Measurements from ENCODE around the gene UBA3.

The UBA3 gene

GRCh38 chr3:69009559-69010410 is 70.4 kb downstream of the UBA3 start:
- DNase-seq: no peak

DNA sequence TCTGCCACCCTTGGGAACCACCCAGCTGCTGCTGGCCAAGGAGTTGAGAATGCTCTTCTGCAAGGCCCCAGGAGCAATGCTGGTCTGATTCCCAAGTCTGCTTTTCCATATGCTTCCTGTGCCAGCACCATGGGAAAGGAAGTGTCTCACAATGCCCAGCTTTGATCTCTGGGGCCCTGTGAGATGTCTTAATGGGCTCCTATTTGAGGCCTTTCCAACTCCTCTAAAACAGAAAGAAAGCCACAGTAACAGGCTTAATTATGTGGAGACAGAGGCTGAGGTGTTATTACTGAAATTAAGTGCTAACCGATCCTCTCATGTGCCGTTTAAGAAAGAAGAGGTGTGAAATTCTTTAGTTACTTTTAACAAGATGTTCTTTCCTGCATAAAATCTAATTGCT is 71.2 kb downstream of the UBA3 start:
- no peak for DNase-seq

DNA sequence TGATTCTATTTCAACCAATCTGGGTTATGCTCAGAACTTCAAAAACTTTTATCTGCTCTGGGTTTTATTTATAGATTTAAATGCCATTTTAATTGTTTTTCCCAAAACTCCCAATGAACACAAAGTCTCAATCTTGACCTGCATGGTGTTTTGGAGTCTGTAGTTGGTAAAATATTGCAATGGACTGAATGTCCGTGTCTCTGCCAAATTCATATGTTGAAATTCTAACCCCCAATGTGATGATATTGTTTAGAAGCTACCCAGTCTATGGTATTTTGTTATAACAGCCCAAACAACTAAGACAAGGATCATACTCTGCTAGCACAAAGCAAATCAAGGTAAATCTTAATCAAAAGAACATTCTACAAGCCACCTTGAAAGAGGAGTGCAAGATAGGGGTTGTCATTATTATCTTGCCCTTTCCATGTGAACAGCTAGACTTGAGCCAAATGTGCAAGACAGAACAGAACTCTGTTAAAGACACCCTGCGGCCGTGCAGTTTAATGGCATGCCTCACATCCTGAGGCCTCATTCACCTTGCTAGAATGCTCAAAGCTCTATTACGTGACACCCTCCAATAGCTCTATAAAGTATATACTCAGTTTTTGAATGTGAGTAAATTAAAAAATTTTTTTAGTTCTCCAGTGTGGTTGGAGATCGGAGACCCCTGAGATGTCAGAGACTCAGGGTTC is 74.2 kb downstream of the UBA3 start:
- no peak for DNase-seq

DNA sequence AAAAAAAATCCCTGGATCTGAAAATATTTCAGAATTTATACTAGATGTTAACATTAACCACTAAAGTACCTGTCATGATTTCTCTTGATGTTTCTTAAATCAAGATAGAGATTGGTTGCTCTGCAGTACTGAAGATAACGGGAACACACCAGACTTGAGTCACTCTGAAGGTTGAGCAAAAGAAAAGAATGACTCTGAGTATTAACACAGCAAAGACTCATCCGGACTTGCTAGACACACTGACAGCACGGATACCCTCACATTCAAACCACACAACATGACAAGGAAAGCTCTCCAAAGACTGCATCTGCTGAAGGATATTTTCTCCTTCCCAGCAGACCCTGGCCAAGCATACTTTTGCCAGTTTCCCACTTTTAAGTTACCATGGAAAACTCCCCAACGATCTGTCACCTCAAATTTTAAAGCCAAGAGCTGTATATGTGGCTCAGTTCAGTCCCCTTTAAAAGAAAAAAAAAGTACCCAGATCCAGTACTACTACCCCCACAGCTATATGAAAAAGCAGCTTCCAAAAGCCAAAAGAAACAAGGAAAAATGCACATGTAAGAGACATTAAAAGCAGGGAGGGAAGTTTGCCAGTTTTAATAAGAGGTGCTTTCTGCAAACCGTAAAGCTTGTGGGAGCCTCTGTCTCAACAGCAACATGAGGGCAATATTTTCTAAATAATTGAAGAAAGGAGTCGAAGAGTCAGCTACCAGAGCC is 74.9 kb downstream of the UBA3 start:
- DNase-seq: no peak
